SK-N-SH (cell line): ENCODE measurements around the gene PNKD. TPM values are rescaled to one million over a fixed set of nuclear protein-coding genes. Genes with fewer than 3 reads are reported as not detected.
A peak's percentile ranks its signal among the peaks of the same experiment; 100 is the strongest.

Experiments used
- CTCF ChIA-PET: fragments of 300-600, 350-600 bp; formaldehyde crosslinking; extraction: SDS; loops from one replicate; lab custom pipeline; 2021; lab: Yijun Ruan, JAX
- POLR2A ChIA-PET: fragments of 350-600 bp; sonication (Branson Sonifier 250); formaldehyde crosslinking; extraction: SDS; loops from one replicate; lab custom pipeline; 2020; ENCODE audit warnings: antibody characterized with exemption, inconsistent platforms; lab: Yijun Ruan, JAX
- DNase-seq: peaks from one replicate; pipeline ENCODE4 v3.0.0; 2012
- H2AFZ ChIP-seq: fragments of 200-600 bp; sonication (generic); 2 replicates; pipeline ENCODE4 v1.8.1; 2016; ENCODE audit warnings: antibody characterized with exemption, mild to moderate bottlenecking, low read depth
- H3F3A ChIP-seq: fragments of 200-600 bp; sonication (generic); replicated peaks from 2 replicates; pipeline ENCODE3; 2016; ENCODE audit warnings: antibody characterized with exemption, mild to moderate bottlenecking; ENCODE audit not compliant: insufficient read depth
- H3K27ac ChIP-seq, 2 experiments: fragments of 200-500 bp in 1 of 2; fragments of 200-600 bp in 1 of 2; sonication (Bioruptor generic) in 1 of 2; sonication (generic), shearing (Covaris generic) in 1 of 2; 2 replicates each; pipeline versions ENCODE4 v1.5.1 to v1.6.1; 2014 to 2016; ENCODE audit warnings: low read depth in 2 of 2, inconsistent platforms in 1 of 2, low read length in 1 of 2, mild to moderate bottlenecking in 1 of 2, mixed read lengths in 1 of 2
- H3K27me3 ChIP-seq: fragments of 200-600 bp; sonication (generic), shearing (Covaris generic); 2 replicates; pipeline ENCODE4 v1.6.1; 2016; ENCODE audit warnings: mixed run types; ENCODE audit not compliant: insufficient read depth
- H3K36me3 ChIP-seq, 2 experiments: fragments of 200-500 bp in 1 of 2; fragments of 200-600 bp in 1 of 2; sonication (Bioruptor generic) in 1 of 2; sonication (generic) in 1 of 2; replicated peaks in 1 of 2; 2 replicates each; pipeline versions ENCODE3 to v1.5.1; 2014 to 2016; ENCODE audit warnings: low read length in 1 of 2, mild to moderate bottlenecking in 1 of 2; ENCODE audit not compliant: insufficient read depth in 2 of 2, control insufficient read depth in 1 of 2
- H3K4me1 ChIP-seq, 2 experiments: fragments of 200-500 bp in 1 of 2; fragments of 200-600 bp in 1 of 2; sonication (Bioruptor generic) in 1 of 2; sonication (generic), shearing (Covaris generic) in 1 of 2; 2 replicates each; pipeline versions ENCODE4 v1.5.1 to v1.6.1; 2014 to 2016; ENCODE audit warnings: low read depth in 1 of 2, low read length in 1 of 2, mixed run types in 1 of 2; ENCODE audit not compliant: insufficient read depth in 2 of 2, control insufficient read depth in 1 of 2
- H3K4me2 ChIP-seq: fragments of 200-600 bp; sonication (generic), shearing (Covaris generic); 2 replicates; pipeline ENCODE4 v1.6.1; 2017; ENCODE audit warnings: mixed run types
- H3K4me3 ChIP-seq, 2 experiments: fragments of 200-500 bp in 1 of 2; fragments of 200-600 bp in 1 of 2; sonication (Bioruptor generic) in 1 of 2; sonication (generic), shearing (Covaris generic) in 1 of 2; 2 replicates each; pipeline versions ENCODE4 v1.5.1 to v1.8.1; 2014 to 2016; ENCODE audit warnings: low read depth in 2 of 2, inconsistent platforms in 1 of 2, low read length in 1 of 2, mild to moderate bottlenecking in 1 of 2, mixed read lengths in 1 of 2, moderate library complexity in 1 of 2
- H3K79me2 ChIP-seq: fragments of 200-600 bp; sonication (generic); 2 replicates; pipeline ENCODE4 v1.8.1; 2017; ENCODE audit warnings: mild to moderate bottlenecking; ENCODE audit not compliant: insufficient read depth
- H3K9ac ChIP-seq: fragments of 200-600 bp; sonication (generic); 2 replicates; pipeline ENCODE4 v1.6.1; 2017; ENCODE audit warnings: mixed run types
- H3K9me2 ChIP-seq: fragments of 200-600 bp; sonication (generic); 2 replicates; pipeline ENCODE4 v1.6.1; 2017; ENCODE audit warnings: mixed run types
- H3K9me3 ChIP-seq: fragments of 200-600 bp; sonication (generic); 2 replicates; pipeline ENCODE4 v1.6.1; 2017; ENCODE audit warnings: mixed run types, mild to moderate bottlenecking, moderate library complexity
- H4K20me1 ChIP-seq: fragments of 200-600 bp; sonication (generic); 2 replicates; pipeline ENCODE4 v1.6.1; 2017; ENCODE audit warnings: mild to moderate bottlenecking, mixed run types; ENCODE audit not compliant: insufficient read depth
- CHD2 ChIP-seq: fragments of 150-350 bp; IDR thresholded peaks from 2 replicates; pipeline ENCODE4 v1.6.1; 2018; ENCODE audit warnings: low read length; ENCODE audit not compliant: partially characterized antibody
- EZH2phosphoT487 ChIP-seq: fragments of 200-600 bp; sonication (generic); IDR thresholded peaks from 2 replicates; pipeline ENCODE4 v1.6.1; 2017; ENCODE audit warnings: low read depth, mixed run types, mild to moderate bottlenecking, antibody characterized with exemption, moderate library complexity, borderline replicate concordance
- FOSL2 ChIP-seq: IDR thresholded peaks from 2 replicates; pipeline ENCODE4 v1.4.0; 2012; ENCODE audit warnings: low read depth, mild to moderate bottlenecking, moderate library complexity, borderline replicate concordance
- FOXM1 ChIP-seq: IDR thresholded peaks from 2 replicates; pipeline ENCODE4 v1.4.0; 2012; ENCODE audit warnings: low read depth, mild to moderate bottlenecking
- GABPA ChIP-seq: IDR thresholded peaks from 2 replicates; pipeline ENCODE4 v1.4.0; 2012; ENCODE audit warnings: low read depth, mild to moderate bottlenecking
- MXI1 ChIP-seq: IDR thresholded peaks from 2 replicates; pipeline ENCODE4 v1.6.1; 2012; ENCODE audit warnings: mild to moderate bottlenecking, low read depth, low read length, improper control_type of control experiment
- NFIC ChIP-seq: IDR thresholded peaks from 2 replicates; pipeline ENCODE4 v1.4.0; 2012; ENCODE audit warnings: borderline replicate concordance
- NRF1 ChIP-seq: IDR thresholded peaks from 2 replicates; pipeline ENCODE4 v1.6.1; 2012; ENCODE audit warnings: low read depth, mild to moderate bottlenecking, low read length
- RAD21 ChIP-seq: IDR thresholded peaks from 2 replicates; pipeline ENCODE4 v1.6.1; 2012; ENCODE audit warnings: mild to moderate bottlenecking, low read length
- RCOR1 ChIP-seq: fragments of 150-350 bp; IDR thresholded peaks from 2 replicates; pipeline ENCODE4 v1.6.1; 2017; ENCODE audit warnings: antibody characterized with exemption, low read length
- RFX5 ChIP-seq: IDR thresholded peaks from 2 replicates; pipeline ENCODE4 v1.6.1; 2012; ENCODE audit warnings: mild to moderate bottlenecking, improper control_type of control experiment, low read length
- RXRA ChIP-seq: IDR thresholded peaks from 2 replicates; pipeline ENCODE4 v1.4.0; 2012; ENCODE audit warnings: low read depth, mild to moderate bottlenecking, borderline replicate concordance
- SIN3A ChIP-seq: IDR thresholded peaks from 2 replicates; pipeline ENCODE4 v1.6.1; 2012; ENCODE audit warnings: low read depth, mild to moderate bottlenecking, low read length, moderate library complexity, borderline replicate concordance
- TAF1 ChIP-seq: IDR thresholded peaks from 2 replicates; pipeline ENCODE4 v1.6.1; 2012; ENCODE audit warnings: low read depth, mild to moderate bottlenecking, low read length, moderate library complexity, borderline replicate concordance
- TCF12 ChIP-seq: IDR thresholded peaks from 2 replicates; pipeline ENCODE4 v1.4.0; 2012
- TEAD4 ChIP-seq: IDR thresholded peaks from 2 replicates; pipeline ENCODE4 v1.4.0; 2012; ENCODE audit warnings: mild to moderate bottlenecking, borderline replicate concordance; ENCODE audit not compliant: insufficient read depth
- YY1 ChIP-seq: IDR thresholded peaks from 2 replicates; pipeline ENCODE4 v1.4.0; 2012; ENCODE audit warnings: low read depth, mild to moderate bottlenecking
- WGBS: methylation state at CpG from one replicate; pipeline ENCODE4 v1.1.6; 2017; ENCODE audit warnings: low lambda C conversion rate; 5-methylcytosine and 5-hydroxymethylcytosine counted together
- polyA plus RNA-seq, 3 experiments: library from polyadenylated mRNA; depleted of rRNA; stranded (reverse); fragments of >200 nt; gene quantifications; 2 replicates each; pipeline ENCODE4 v1.2.3, GENCODE V29; 2012
- TF ChIP-seq, protein P1 (sequence below): IDR thresholded peaks from 2 replicates; pipeline ENCODE4; 2012
- TF ChIP-seq, protein P2 (sequence below): IDR thresholded peaks from 2 replicates; pipeline ENCODE4 v1.4.0; 2012; ENCODE audit warnings: low read depth, borderline replicate concordance
- TF ChIP-seq, protein P3 (sequence below): IDR thresholded peaks from 2 replicates; pipeline ENCODE4 v1.4.0; 2012; ENCODE audit warnings: low read depth

The PNKD gene
- polyA plus RNA-seq, 1 of the 3 experiments (the other 2 are of a cell fraction): 101 TPM

DNA sequence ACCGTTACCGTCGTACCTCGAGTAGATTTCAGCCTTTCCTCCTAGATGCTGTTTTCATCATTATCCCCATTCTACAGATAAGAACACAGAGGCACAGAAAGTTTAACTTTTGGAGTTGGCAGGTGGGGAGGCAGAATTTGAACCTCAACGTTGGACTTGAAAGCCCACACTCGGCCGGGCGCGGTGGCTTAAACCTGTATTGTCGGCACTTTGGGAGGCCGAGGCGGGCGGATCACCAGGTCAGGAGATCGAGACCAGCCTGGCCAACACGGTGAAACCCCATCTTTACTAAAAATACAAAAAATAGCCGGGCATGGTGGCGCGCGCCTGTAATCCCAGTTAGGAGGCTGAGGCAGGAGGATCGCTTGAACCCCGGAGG, 97.8 kb downstream of the PNKD start:
- no peaks in the 10 kb centered on the region; a peak in 1 of 4 replicates for H3K4me1 ChIP-seq
- no peak overlapping the region for H3K4me2 ChIP-seq
- TF ChIP-seq SIN3A (no peak), NFIC (no peak), YY1 (no peak), RFX5 (no peak), TEAD4 (no peak), FOXM1 (no peak), EZH2phosphoT487 (no peak), TCF12 (no peak), FOSL2 (no peak), MXI1 (no peak), CHD2 (no peak), TAF1 (no peak), RCOR1 (no peak), RXRA (no peak), NRF1 (no peak), GABPA (no peak), RAD21 (no peak)
- TF ChIP-seq, protein P1, sequence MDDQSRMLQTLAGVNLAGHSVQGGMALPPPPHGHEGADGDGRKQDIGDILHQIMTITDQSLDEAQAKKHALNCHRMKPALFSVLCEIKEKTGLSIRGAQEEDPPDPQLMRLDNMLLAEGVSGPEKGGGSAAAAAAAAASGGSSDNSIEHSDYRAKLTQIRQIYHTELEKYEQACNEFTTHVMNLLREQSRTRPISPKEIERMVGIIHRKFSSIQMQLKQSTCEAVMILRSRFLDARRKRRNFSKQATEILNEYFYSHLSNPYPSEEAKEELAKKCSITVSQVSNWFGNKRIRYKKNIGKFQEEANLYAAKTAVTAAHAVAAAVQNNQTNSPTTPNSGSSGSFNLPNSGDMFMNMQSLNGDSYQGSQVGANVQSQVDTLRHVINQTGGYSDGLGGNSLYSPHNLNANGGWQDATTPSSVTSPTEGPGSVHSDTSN: no peak
- TF ChIP-seq, protein P2, sequence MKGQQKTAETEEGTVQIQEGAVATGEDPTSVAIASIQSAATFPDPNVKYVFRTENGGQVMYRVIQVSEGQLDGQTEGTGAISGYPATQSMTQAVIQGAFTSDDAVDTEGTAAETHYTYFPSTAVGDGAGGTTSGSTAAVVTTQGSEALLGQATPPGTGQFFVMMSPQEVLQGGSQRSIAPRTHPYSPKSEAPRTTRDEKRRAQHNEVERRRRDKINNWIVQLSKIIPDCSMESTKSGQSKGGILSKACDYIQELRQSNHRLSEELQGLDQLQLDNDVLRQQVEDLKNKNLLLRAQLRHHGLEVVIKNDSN: no peak
- TF ChIP-seq, protein P3, sequence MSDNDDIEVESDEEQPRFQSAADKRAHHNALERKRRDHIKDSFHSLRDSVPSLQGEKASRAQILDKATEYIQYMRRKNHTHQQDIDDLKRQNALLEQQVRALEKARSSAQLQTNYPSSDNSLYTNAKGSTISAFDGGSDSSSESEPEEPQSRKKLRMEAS: no peak
- DNase-seq: no peak
- H3K9me3 ChIP-seq: no peaks in the 10 kb centered on the region
- ChIA-PET POLR2A (no interaction called here), CTCF (interaction anchor here (1.6 kb wide), 1 partner anchor 28 kb away, joined by 4 read pairs; no protein-coding TSS in a partner anchor)
- WGBS: 87% methylated on average over 21 of the region's 21 CpGs
- H3K36me3 ChIP-seq: no peaks in the 10 kb centered on the region
- H3K4me3 ChIP-seq: peak overlapping the region in 1 of 2 experiments; percentile 15; a peak in 1 of 4 replicates
- H2AFZ ChIP-seq: no peak overlapping the region
- no peak overlapping the region for H3K9ac ChIP-seq
- H3K27me3 ChIP-seq: no peaks in the 10 kb centered on the region
- no peak overlapping the region for H3K27ac ChIP-seq
- H3K9me2 ChIP-seq: no peaks in the 10 kb centered on the region
- H3K79me2 ChIP-seq: no peaks in the 10 kb centered on the region
- no peaks in the 10 kb centered on the region for H3F3A ChIP-seq
- no peaks in the 10 kb centered on the region for H4K20me1 ChIP-seq
